Astrocyte (in vitro differentiated cells and primary cell): ENCODE measurements around the gene ZC3H11A.

Experiments
- CTCF ChIP-seq: IDR thresholded peaks from 2 replicates; pipeline ENCODE4 v1.5.1; 2011; ENCODE audit warnings: low read depth, mild to moderate bottlenecking, inconsistent platforms, low read length, moderate library complexity; ENCODE audit not compliant: insufficient read depth
- EZH2 ChIP-seq: IDR thresholded peaks from 2 replicates; pipeline ENCODE4 v1.6.1; 2012; ENCODE audit warnings: mild to moderate bottlenecking, low read length, inconsistent platforms; ENCODE audit not compliant: insufficient read depth

- TF ChIP-seq CTCF (no peak), EZH2 (no peak)
Observed at GRCh38 chr1:203763505-203763904, 31.9 kb upstream of the ZC3H11A start.
